Activated CD4-positive, CD25-positive, alpha-beta regulatory T cell (primary cell): ENCODE data around the gene TRIP12.
"Not testable (repeated sequence)": the region's sequence is repeated elsewhere in the genome, so short reads cannot be mapped to it uniquely, and the experiment has no call there.

ENCODE experiments used
- DNase-seq, 4 experiments: peaks; one replicate each; lab custom pipeline; 2025; lab: John Stamatoyannopoulos, UW

Gene TRIP12

GRCh38 chr2:229921892-229922448 is at the start of gene TRIP12:
TSS of gene TRIP12 (minus strand) at chr2:229922009. CDS start at chr2:229880079, 41,930 bp downstream.
- peak; percentile 87 to 91 (median 89) for DNase-seq

GRCh38 chr2:229971298-229971790 is 49.5 kb upstream of the TRIP12 start:
- DNase-seq = no peak

GRCh38 chr2:229970406-229970805 is 48.6 kb upstream of the TRIP12 start:
- DNase-seq = no peak

GRCh38 chr2:229969921-229970320 is 48.1 kb upstream of the TRIP12 start:
- no peak for DNase-seq

GRCh38 chr2:229963596-229963995 is 41.8 kb upstream of the TRIP12 start:
- not testable (repeated sequence) for DNase-seq

- DNase-seq = no peak
These were observed 34.7 kb upstream of the TRIP12 start for GRCh38 chr2:229956491-229956890.

GRCh38 chr2:229955663-229956062 is 33.9 kb upstream of the TRIP12 start:
- DNase-seq = no peak

GRCh38 chr2:229952256-229952835 is 30.5 kb upstream of the TRIP12 start:
- DNase-seq = no peak

GRCh38 chr2:229947544-229947943 is 25.7 kb upstream of the TRIP12 start:
- DNase-seq = no peak

GRCh38 chr2:229945975-229946374 is 24.2 kb upstream of the TRIP12 start:
- DNase-seq = no peak

- no peak for DNase-seq
These were observed 22.1 kb upstream of the TRIP12 start for GRCh38 chr2:229943770-229944449.

GRCh38 chr2:229943171-229943570 is 21.4 kb upstream of the TRIP12 start:
- no peak for DNase-seq

- no peak for DNase-seq
These were observed 20.9 kb upstream of the TRIP12 start for GRCh38 chr2:229942671-229943070.

GRCh38 chr2:229937537-229937936 is 15.7 kb upstream of the TRIP12 start:
- no peak for DNase-seq

- DNase-seq = no peak
These were observed 9.4 kb upstream of the TRIP12 start for GRCh38 chr2:229931241-229931640.

GRCh38 chr2:229930656-229931055 is 8.8 kb upstream of the TRIP12 start:
- no peak for DNase-seq

- DNase-seq = no peak
These were observed 6.1 kb upstream of the TRIP12 start for GRCh38 chr2:229927817-229928321.

- DNase-seq = no peak
These were observed 3.4 kb upstream of the TRIP12 start for GRCh38 chr2:229925201-229925600.

GRCh38 chr2:229924541-229924940 is 2.7 kb upstream of the TRIP12 start:
- DNase-seq = not testable (repeated sequence)

- DNase-seq = peak in 3 of 4 experiments; percentile 48 to 86 (median 84)
These were observed 909 bp upstream of the TRIP12 start, which contains the start of gene FBXO36 for GRCh38 chr2:229922449-229923386. TSS of gene FBXO36 (plus strand) at chr2:229922503. CDS start at chr2:229922514, 11 bp downstream.

- DNase-seq = peak; percentile 27 to 59 (median 45)
These were observed 513 bp downstream of the TRIP12 start for GRCh38 chr2:229921101-229921891.
